Measurements from ENCODE around the gene C3orf18.

DNA sequence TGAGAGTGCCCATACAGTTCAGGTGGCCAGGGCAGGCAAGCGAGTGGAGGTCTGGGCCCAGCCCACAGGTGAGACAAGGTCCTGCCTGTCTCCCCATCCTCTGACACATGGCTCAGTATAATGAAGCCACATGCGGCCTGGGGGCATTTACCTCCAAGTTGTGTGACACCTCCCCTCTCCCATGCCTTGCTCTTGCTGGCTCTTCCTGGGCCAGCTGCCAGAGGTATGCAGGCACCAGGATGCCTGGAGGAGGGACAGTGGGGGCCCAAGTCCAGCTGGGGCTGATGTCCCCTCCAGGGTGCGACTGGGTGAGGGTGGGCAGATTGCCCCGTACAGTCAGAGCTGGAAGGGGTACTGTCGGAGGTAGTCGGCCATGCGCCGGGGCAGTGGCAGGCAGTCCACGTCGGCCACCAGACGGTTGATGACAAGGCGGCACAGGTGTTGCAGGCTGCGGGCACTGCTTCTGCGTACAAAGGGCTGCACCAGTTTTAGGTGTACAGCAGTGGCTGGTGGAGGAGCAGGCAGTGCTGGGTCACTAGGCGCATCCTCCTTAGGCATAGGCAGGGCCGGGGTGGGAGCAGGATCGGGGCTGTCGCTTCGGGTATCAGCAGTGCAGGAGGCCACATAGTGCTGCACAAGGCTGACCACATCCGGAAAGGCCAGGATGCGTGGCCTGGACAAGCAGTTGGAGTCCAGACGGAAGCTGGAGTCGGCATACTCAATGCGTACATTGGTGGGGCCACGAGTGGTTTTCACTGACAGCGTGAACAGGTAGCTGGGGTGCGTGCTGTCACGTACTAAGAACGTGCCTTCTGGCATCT, 39.9 kb upstream of the C3orf18 start:
- TF ChIP-seq, protein P1, sequence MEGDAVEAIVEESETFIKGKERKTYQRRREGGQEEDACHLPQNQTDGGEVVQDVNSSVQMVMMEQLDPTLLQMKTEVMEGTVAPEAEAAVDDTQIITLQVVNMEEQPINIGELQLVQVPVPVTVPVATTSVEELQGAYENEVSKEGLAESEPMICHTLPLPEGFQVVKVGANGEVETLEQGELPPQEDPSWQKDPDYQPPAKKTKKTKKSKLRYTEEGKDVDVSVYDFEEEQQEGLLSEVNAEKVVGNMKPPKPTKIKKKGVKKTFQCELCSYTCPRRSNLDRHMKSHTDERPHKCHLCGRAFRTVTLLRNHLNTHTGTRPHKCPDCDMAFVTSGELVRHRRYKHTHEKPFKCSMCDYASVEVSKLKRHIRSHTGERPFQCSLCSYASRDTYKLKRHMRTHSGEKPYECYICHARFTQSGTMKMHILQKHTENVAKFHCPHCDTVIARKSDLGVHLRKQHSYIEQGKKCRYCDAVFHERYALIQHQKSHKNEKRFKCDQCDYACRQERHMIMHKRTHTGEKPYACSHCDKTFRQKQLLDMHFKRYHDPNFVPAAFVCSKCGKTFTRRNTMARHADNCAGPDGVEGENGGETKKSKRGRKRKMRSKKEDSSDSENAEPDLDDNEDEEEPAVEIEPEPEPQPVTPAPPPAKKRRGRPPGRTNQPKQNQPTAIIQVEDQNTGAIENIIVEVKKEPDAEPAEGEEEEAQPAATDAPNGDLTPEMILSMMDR (IDR thresholded peaks at IDR 0.05; ENCODE audit: low read depth, low read length): no peak
- TF ChIP-seq POLR2A (IDR thresholded peaks at IDR 0.05; ENCODE audit: extremely low read depth, insufficient read length): no peak
- TF ChIP-seq, protein P2, sequence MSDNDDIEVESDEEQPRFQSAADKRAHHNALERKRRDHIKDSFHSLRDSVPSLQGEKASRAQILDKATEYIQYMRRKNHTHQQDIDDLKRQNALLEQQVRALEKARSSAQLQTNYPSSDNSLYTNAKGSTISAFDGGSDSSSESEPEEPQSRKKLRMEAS (IDR thresholded peaks at IDR 0.05; ENCODE audit: low read depth, low read length): no peak

Data from NB4 (cell line).